BLaER1 (cell line): Measurements from ENCODE around the gene RND3.

Experiments used
- H3K27ac ChIP-seq: shearing (Covaris generic); formaldehyde crosslinking; 2 replicates; pipeline ENCODE4 v1.8.1; 2022
- H3K27me3 ChIP-seq: shearing (Covaris generic); formaldehyde crosslinking; 2 replicates; pipeline ENCODE4 v1.8.1; 2022
- H3K36me3 ChIP-seq: shearing (Covaris generic); formaldehyde crosslinking; 2 replicates; pipeline ENCODE4 v1.8.1; 2022
- H3K4me1 ChIP-seq: shearing (Covaris generic); formaldehyde crosslinking; 2 replicates; pipeline ENCODE4 v1.8.1; 2022
- H3K4me2 ChIP-seq: shearing (Covaris generic); formaldehyde crosslinking; 2 replicates; pipeline ENCODE4 v1.8.1; 2022
- H3K4me3 ChIP-seq: shearing (Covaris generic); formaldehyde crosslinking; 2 replicates; pipeline ENCODE4 v1.8.1; 2022
- H3K9ac ChIP-seq: shearing (Covaris generic); formaldehyde crosslinking; 2 replicates; pipeline ENCODE4 v1.8.1; 2022
- H3K9me3 ChIP-seq: shearing (Covaris generic); formaldehyde crosslinking; 2 replicates; pipeline ENCODE4 v1.8.1; 2022
- H4K20me1 ChIP-seq: shearing (Covaris generic); formaldehyde crosslinking; 2 replicates; pipeline ENCODE4 v1.8.1; 2022
- Cebpa-rat ChIP-seq: shearing (Covaris generic); IDR thresholded peaks from 2 replicates; pipeline ENCODE4 v1.8.1; 2022

The RND3 gene

DNA sequence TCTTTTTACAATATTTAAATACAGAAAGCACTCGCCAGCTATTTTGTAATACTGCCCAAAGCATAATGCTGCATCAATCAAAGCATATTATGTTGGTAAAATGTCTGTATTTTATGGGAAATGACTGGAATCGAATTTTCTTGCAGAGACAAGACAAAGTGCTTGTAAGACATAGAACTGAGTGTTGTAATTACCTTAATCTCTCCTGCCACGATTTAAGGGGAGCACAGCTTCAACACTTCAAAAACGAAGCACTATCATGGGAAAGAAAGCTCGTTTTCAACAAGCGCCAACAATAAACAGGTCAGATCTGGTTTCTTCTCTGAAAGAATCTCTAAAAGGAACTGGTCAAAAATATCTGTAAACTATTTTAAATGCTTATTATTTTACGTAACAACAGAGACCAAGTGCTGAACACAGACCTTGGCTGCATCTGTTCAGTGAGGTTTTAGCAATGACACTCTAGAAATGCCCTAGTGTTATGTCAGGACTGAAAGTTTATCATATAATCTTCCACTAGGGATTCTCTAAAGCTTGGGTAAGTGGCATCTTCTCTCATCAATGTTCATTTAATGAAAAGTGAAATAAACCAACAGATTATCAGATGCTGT is 19.0 kb downstream of the RND3 start:
- H3K4me3 ChIP-seq = no peak overlapping the region
- H3K27ac ChIP-seq = no peak overlapping the region
- no peaks in the 10 kb centered on the region for H4K20me1 ChIP-seq
- H3K4me1 ChIP-seq = no peaks in the 10 kb centered on the region
- H3K9ac ChIP-seq = no peak overlapping the region
- no peak for TF ChIP-seq Cebpa-rat
- H3K4me2 ChIP-seq = no peak overlapping the region
- no peaks in the 10 kb centered on the region for H3K36me3 ChIP-seq
- H3K27me3 ChIP-seq = no peaks in the 10 kb centered on the region
- H3K9me3 ChIP-seq = no peaks in the 10 kb centered on the region

DNA sequence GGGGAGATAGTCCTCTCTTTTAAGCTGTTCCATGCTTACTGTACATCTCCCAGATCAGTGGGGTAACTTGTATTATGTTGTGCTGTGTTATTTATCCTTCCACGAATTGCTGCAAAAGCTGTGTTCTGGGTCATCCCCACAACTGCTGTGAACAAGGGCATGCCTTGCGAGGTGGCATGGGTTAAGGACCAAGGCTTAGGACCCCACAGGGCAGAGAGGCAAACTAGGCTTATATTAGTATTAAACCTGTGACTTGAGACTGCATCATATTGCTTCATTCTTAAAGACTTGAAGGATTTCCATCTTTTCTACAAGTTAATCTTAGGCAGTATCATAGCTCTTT is 19.9 kb downstream of the RND3 start:
- TF ChIP-seq Cebpa-rat = no peak
- H3K9me3 ChIP-seq = no peaks in the 10 kb centered on the region
- no peak overlapping the region for H3K9ac ChIP-seq
- no peaks in the 10 kb centered on the region for H3K4me1 ChIP-seq
- H3K4me2 ChIP-seq = no peak overlapping the region
- H3K36me3 ChIP-seq = no peaks in the 10 kb centered on the region
- H4K20me1 ChIP-seq = no peaks in the 10 kb centered on the region
- H3K4me3 ChIP-seq = no peak overlapping the region
- no peak overlapping the region for H3K27ac ChIP-seq
- H3K27me3 ChIP-seq = no peaks in the 10 kb centered on the region

DNA sequence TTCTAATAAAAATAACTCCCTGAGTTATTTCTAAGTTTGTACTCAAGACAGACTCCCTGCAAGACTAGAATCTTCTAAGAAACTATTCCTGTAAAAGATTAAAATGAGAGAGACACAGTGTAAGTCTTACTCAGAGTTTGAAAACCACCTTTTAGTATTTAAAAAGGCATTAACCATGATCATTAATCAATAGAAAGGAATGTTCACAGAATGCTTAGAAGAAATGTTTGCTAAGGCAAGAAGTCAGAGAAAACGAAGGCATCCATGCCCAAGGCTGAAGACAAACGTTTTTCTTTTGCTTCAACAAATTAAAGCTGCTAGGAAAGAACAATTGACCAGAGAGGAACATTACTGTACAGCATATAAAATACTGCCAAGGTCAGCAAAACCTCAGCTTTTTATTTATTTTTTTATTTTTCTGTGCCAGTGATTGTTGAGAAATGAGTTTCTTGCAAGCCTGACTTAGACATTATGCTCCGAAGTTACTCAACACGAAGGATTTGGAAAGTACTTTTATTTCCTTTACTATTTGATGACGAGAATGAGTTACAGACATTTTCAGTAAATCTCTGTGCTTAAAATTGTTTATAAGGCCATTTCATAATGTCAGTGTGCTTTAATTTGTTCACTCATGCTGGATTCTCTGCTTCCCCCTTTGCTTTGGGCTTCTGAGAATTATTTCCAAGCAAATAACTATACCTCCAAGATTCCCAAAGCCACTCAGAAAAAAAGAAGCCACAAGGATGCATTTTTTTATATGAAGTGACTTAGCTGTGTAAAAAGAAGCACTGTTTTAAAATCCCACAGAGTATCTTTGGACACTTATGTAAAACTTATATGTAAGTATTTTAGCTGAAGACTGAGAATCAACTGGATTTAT is 20.5 kb downstream of the RND3 start:
- H3K4me3 ChIP-seq = no peak overlapping the region

DNA sequence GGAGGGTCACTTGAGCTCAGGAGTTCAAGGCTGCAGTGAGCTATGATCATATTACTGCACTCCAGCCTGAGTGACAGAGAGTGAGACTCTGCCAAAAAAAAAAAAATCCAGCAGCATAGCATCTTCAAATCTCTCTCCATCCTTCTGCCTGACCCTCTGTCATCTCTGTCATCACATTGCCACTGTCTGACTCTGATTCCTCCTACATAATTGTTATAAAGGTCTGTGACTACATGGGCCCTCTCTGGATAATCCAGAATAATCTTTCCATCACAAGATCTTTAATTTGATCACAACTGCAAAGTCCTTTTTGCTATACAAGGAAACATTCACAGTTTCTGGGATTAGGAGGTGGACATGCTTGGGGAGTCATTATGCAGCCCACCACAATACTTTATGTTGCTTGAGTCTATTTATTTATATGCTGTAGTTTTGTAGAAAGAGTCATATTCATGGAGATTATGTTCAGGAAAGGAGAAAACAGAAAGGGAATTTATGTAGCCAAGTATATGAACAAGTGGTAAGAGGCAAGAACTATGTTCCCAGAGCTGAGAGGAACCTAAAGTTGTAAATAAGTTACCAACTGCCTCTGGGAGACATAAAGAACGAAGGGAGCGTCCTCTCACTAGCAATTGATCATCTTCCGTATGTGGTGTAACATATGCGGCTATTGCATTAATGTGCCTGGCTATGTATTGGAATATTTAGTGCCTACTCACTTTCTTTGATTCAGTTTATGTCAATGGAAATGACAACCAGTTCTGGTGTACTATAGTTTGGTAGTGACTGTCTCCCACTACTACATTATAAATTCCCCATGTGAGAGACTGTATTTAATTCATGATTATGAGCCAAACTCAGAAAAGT is 21.5 kb downstream of the RND3 start:
- Histone ChIP-seq H3K9ac (no peak overlapping the region), H3K4me3 (no peak overlapping the region), H3K27ac (no peak overlapping the region), H3K4me2 (no peak overlapping the region), H3K9me3 (no peaks in the 10 kb centered on the region), H4K20me1 (no peaks in the 10 kb centered on the region), H3K27me3 (no peaks in the 10 kb centered on the region), H3K36me3 (no peaks in the 10 kb centered on the region), H3K4me1 (no peaks in the 10 kb centered on the region)
- no peak for TF ChIP-seq Cebpa-rat

More for the DNA sequence above, 20.5 kb downstream of the RND3 start:
- no peaks in the 10 kb centered on the region for H3K27me3 ChIP-seq
- no peak overlapping the region for H3K9ac ChIP-seq
- H4K20me1 ChIP-seq = no peaks in the 10 kb centered on the region
- H3K36me3 ChIP-seq = no peaks in the 10 kb centered on the region
- no peaks in the 10 kb centered on the region for H3K9me3 ChIP-seq
- no peaks in the 10 kb centered on the region for H3K4me1 ChIP-seq
- H3K4me2 ChIP-seq = no peak overlapping the region
- TF ChIP-seq Cebpa-rat = no peak
- H3K27ac ChIP-seq = no peak overlapping the region

DNA sequence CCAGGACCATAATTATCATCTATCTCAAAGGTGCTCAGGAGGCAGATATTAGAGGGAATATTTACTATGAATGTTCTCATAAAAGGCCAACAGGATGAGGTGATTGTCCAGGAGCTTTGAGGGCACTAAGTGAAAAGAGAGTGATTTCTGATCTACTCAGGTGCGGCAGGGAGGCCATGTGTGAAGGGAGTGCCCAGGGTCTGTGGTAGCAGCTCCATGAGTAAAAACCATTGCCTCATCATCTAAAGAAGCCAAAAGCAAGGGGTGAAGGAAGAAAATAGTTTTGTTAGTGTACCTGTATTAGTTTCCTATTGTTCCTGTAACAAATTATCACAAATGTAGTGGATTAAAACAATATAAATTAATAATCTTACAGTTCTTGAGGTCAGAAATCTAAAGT is 22.5 kb downstream of the RND3 start:
- H3K4me2 ChIP-seq = no peak overlapping the region
- H3K27me3 ChIP-seq = no peaks in the 10 kb centered on the region
- no peaks in the 10 kb centered on the region for H3K4me1 ChIP-seq
- TF ChIP-seq Cebpa-rat = no peak
- no peak overlapping the region for H3K9ac ChIP-seq
- H3K4me3 ChIP-seq = no peak overlapping the region
- H3K9me3 ChIP-seq = no peaks in the 10 kb centered on the region
- H4K20me1 ChIP-seq = no peaks in the 10 kb centered on the region
- no peaks in the 10 kb centered on the region for H3K36me3 ChIP-seq
- H3K27ac ChIP-seq = no peak overlapping the region

DNA sequence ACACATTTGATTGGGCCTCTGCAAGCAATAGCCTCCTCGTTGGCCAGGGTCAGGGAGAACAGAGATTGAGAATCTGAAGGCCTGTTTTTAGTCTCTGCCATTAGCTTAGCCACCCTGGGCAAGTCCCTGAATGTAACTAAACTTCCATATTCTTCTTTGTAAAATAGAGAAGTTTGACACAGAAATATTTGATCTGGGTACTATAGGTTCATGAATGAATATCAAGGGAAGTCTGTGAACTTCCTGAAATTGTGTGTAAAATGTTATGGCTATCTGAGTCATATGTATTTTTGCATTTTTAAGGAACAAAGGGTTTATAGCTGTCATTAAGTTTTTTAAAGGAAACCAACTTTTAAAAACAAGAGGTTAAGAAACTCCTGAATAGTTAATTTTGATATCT is 23.2 kb downstream of the RND3 start:
- Histone ChIP-seq H3K36me3 (no peaks in the 10 kb centered on the region), H3K27me3 (no peaks in the 10 kb centered on the region), H3K27ac (no peak overlapping the region), H3K4me2 (no peak overlapping the region), H4K20me1 (no peaks in the 10 kb centered on the region), H3K9me3 (no peaks in the 10 kb centered on the region), H3K4me3 (no peak overlapping the region), H3K9ac (no peak overlapping the region), H3K4me1 (no peaks in the 10 kb centered on the region)
- TF ChIP-seq Cebpa-rat = no peak

DNA sequence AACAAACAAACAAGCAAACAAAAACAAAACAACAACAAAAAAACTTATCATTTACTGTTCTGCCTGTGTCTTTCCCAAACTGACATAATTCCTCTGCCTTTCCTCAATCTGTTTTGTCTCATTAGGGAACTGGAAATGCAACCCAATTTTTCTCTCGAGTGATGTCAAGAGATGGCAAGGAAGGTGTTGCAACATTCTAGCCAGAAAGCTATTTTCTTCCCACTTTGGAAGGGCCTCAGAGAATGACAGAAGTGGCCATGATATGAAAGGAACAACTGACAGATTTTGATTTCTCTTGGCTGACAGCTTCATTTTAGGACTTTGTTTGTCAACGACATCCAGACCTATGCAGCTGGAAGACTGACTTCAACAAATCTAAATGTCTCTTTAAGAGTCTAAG is 24.7 kb downstream of the RND3 start:
- H3K9me3 ChIP-seq = no peaks in the 10 kb centered on the region
- no peak overlapping the region for H3K4me2 ChIP-seq
- no peaks in the 10 kb centered on the region for H3K27me3 ChIP-seq
- H3K4me1 ChIP-seq = no peaks in the 10 kb centered on the region
- H4K20me1 ChIP-seq = no peaks in the 10 kb centered on the region
- H3K9ac ChIP-seq = no peak overlapping the region
- H3K36me3 ChIP-seq = no peaks in the 10 kb centered on the region
- H3K4me3 ChIP-seq = no peak overlapping the region
- TF ChIP-seq Cebpa-rat = no peak
- no peak overlapping the region for H3K27ac ChIP-seq

DNA sequence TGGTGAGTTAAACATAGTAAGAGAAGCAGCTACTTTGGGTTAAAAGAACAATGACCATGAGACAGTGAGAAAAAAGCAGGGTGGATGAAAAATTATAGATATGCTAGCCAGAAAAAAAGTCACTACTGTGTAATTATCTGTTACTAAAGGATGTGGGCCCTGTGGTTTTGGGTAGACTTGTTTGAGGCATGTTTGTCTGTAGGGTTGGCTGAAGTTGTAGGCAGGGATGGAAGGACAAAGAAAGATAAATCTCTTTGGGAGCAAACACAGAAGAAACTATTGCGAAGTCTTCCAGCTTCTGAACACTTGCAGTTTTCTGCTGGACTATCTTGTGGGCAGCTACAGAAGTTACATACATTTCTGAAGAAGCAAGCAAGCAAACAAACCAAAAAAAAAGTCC is 28.2 kb downstream of the RND3 start:
- H3K36me3 ChIP-seq = no peaks in the 10 kb centered on the region
- no peaks in the 10 kb centered on the region for H4K20me1 ChIP-seq
- no peak overlapping the region for H3K4me2 ChIP-seq
- no peak overlapping the region for H3K27ac ChIP-seq
- no peaks in the 10 kb centered on the region for H3K9me3 ChIP-seq
- no peaks in the 10 kb centered on the region for H3K4me1 ChIP-seq
- no peak overlapping the region for H3K4me3 ChIP-seq
- H3K27me3 ChIP-seq = no peaks in the 10 kb centered on the region
- TF ChIP-seq Cebpa-rat = no peak
- H3K9ac ChIP-seq = no peak overlapping the region

DNA sequence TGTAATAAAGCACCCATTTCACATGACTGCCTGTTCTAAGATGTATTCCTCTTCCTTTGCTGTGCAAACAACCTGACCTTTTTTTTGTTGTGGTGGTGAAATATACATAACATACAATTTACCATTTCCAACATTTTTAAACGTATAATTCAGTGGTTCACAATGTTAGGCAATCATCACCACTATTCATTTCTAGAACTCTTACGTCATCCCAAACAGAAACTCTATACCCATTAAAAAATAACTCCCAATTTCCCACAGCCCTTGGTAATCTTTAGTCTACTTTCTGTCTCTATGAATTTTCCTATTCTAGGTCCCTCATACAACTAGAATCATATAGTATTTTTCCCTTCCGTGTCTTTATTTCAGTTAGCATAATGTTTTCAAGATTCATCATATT is 36.7 kb downstream of the RND3 start:
- no peak overlapping the region for H3K4me2 ChIP-seq
- no peaks in the 10 kb centered on the region for H3K9me3 ChIP-seq
- H3K4me1 ChIP-seq = no peaks in the 10 kb centered on the region
- no peak for TF ChIP-seq Cebpa-rat
- no peaks in the 10 kb centered on the region for H4K20me1 ChIP-seq
- no peak overlapping the region for H3K27ac ChIP-seq
- H3K27me3 ChIP-seq = no peaks in the 10 kb centered on the region
- H3K4me3 ChIP-seq = no peak overlapping the region
- no peaks in the 10 kb centered on the region for H3K36me3 ChIP-seq
- H3K9ac ChIP-seq = no peak overlapping the region

DNA sequence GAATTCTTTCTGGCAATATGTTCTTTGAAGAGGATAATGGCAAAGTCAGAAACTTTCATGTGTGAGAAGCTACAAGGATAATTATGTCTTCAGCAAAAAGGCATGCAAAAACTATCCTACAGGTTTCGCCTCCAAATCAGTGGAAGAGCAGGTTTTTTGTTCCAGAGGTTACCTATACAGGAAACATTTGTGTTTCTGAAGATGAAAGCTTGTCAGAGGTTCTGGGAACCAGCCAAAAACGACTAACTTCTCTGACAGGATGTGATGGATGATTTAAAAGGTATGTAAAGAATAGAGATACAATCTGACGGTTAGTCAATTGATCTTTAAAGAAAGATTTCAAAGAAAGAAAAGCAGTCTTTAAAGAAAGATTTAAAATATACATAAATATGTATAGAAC is 37.6 kb downstream of the RND3 start:
- Histone ChIP-seq H3K27ac (no peak overlapping the region), H4K20me1 (no peaks in the 10 kb centered on the region), H3K4me3 (no peak overlapping the region), H3K4me1 (no peaks in the 10 kb centered on the region), H3K4me2 (no peak overlapping the region), H3K27me3 (no peaks in the 10 kb centered on the region), H3K36me3 (no peaks in the 10 kb centered on the region), H3K9ac (no peak overlapping the region), H3K9me3 (no peaks in the 10 kb centered on the region)
- no peak for TF ChIP-seq Cebpa-rat
